NCI-H510A (cell line): Measurements from ENCODE around the gene MAP4K3.
"Not testable (repeated sequence)": the region's sequence is repeated elsewhere in the genome, so short reads cannot be mapped to it uniquely, and the experiment has no call there.

Source experiments
- DNase-seq: peaks from one replicate; lab custom pipeline; 2025; lab: John Stamatoyannopoulos, UW

MAP4K3 gene

DNA sequence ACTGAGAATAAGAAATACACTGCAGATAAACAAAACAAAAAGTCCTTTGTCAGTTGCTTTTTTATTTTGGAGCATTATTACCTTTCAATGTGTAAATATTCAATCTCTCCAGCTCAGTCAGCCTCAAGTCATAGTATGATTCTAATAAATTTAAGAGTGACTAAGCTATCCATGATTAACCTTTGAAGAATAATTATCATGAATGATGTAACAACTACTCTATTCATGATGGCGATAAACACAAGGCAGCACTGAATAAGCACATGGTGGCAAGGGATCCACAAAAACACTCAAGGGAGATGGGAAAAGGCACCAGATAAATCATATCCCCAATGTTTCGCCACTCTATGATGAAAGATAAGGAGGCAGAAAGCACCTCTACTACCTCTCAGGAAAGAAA, 67.0 kb downstream of the MAP4K3 start:
- DNase-seq: no peak

GRCh38 chr2:39368846-39369245, 68.2 kb downstream of the MAP4K3 start:
- DNase-seq: no peak

GRCh38 chr2:39368376-39368775, 68.7 kb downstream of the MAP4K3 start:
- no peak for DNase-seq

DNA sequence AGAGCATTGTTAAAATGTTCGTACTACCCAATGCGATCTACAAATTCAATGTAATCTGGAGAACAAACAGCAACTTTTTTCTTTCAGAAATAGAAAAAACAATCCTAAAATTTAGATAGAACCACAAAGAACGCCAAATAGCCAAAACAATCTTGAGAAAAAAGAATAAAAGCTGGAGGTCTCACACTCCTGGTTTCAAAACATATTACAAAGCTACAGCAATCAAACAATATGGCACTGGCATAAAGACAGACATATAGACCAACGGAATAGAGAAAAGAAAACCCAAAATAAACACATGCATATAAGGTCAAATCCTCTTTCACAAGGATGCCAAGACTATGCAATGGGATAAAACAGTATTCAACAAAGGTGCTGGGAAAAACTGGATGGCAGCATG, 74.5 kb downstream of the MAP4K3 start:
- no peak for DNase-seq

DNA sequence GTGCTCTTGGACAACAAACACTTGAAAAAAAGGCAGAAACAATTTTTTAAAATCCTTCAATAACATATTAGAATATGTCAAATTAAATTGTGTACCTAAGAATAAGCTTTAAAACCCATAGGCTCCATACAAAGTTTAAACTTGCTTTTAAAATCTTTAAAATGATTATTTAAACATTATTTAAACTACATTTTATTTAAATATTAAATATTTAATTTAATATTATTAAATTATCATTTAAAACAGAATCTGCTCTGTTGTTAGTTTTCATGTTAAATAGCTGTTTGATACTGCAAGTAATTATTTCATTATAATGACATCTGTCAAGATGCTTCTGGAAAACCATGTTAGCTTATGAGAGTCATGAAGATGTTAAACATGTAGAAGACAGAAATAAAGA, 75.6 kb downstream of the MAP4K3 start:
- no peak for DNase-seq

DNA sequence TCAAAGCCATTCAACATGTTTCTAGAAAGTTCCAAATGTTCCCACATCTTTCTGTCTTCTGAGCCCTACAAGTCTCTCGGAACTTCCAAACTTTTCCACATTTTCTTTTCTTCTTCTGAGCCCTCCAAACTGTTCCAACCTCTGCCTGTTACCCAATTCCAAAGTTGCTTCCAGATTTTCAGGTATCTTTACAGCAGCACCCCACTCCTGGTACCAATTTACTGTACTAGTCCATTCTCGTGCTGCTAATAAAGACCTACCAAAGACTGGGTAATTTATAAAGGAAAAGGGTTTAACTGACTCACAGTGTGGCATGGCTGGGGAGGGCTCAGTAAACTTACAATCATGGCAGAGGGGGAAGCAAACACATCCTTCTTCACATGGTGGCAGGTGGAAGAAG, 76.7 kb downstream of the MAP4K3 start:
- DNase-seq: not testable (repeated sequence)

- no peak for DNase-seq
Observed at GRCh38 chr2:39359453-39360038, 77.5 kb downstream of the MAP4K3 start.

- DNase-seq: no peak
Observed at GRCh38 chr2:39356922-39357639, 80.0 kb downstream of the MAP4K3 start.

- DNase-seq: no peak
Observed at GRCh38 chr2:39350658-39351057, 86.4 kb downstream of the MAP4K3 start.

GRCh38 chr2:39338502-39338901, 98.6 kb downstream of the MAP4K3 start:
- no peak for DNase-seq

GRCh38 chr2:39335930-39336329, 101.2 kb downstream of the MAP4K3 start:
- DNase-seq: no peak

- no peak for DNase-seq
Observed at GRCh38 chr2:39334978-39335377, 102.1 kb downstream of the MAP4K3 start.

GRCh38 chr2:39334529-39334928, 102.6 kb downstream of the MAP4K3 start:
- DNase-seq: no peak

DNA sequence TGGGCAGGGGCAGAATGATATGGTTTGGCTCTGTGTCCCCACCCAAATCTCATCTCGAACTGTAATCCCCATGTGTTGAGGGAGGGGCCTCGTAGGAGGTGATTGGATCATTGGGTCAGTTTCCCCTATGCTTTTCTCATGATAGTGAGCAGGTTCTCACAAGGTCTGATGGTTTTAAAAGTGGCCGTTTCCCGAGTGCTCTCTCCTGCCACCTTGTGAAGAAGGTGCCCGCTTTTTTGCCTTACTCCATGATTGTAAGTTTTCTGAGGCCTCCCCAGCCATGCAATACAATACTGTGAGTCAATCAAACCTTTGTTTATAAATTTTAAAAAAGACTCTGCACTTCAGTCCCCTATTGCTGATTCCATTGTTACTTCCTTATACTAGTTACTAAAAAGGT, 110.4 kb downstream of the MAP4K3 start:
- no peak for DNase-seq

GRCh38 chr2:39325966-39326365, 111.1 kb downstream of the MAP4K3 start:
- no peak for DNase-seq

GRCh38 chr2:39321056-39322035, 115.7 kb downstream of the MAP4K3 start:
- DNase-seq: not testable (repeated sequence)

GRCh38 chr2:39320162-39320561, 116.9 kb downstream of the MAP4K3 start:
- DNase-seq: no peak

DNA sequence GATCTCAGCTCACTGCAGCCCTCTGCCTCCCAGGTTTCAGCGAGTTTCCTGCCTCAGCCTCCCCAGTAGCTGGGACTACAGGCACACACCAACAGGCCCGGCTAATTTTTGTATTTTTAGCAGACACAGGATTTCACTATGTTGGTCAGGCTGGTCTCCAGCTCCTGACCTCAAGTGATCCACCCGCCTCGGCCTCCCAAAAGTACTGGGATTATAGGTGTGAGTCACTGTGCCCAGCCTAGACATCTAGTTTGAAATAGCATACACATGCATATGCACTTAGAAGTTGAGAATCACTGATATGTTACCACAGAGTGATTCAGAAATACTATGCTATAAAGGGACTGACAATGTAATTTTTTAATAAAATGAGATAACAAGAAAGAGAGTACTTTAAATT, 123.5 kb downstream of the MAP4K3 start:
- no peak for DNase-seq

GRCh38 chr2:39311469-39311868, 125.6 kb downstream of the MAP4K3 start:
- DNase-seq: no peak

- no peak for DNase-seq
Observed at GRCh38 chr2:39308778-39309177, 128.3 kb downstream of the MAP4K3 start.

- no peak for DNase-seq
Observed at GRCh38 chr2:39306626-39307025, 130.5 kb downstream of the MAP4K3 start.

DNA sequence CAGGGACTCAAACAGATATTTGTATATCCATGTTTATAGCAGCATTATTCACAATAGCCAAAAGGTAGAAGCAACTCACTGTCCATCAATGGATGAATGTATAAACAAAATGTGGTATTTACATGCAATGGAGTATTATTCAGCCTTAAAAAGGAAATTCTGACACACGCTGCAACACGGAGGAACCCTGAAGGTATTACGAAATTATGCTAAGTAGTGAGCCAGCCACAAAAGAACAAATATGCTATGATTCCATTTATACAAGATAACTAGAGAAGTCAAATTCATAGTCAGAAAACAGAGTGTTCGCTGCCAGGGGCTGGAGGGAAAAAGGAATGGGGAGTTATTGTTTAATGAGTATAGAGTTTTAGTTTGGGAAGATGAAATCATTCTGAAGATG, 132.4 kb downstream of the MAP4K3 start:
- DNase-seq: no peak

GRCh38 chr2:39304200-39304599, 132.9 kb downstream of the MAP4K3 start:
- no peak for DNase-seq
